ENCODE measurements around the gene NEIL1. TPM values are rescaled to one million over a fixed set of nuclear protein-coding genes. Genes with fewer than 3 reads are reported as not detected.
"Not testable (repeated sequence)": the region's sequence is repeated elsewhere in the genome, so short reads cannot be mapped to it uniquely, and the experiment has no call there.

The NEIL1 gene
- 10 to 100 TPM; 11.6 to 56.7 TPM for total RNA-seq

- Mint-ChIP-seq H3K27ac (peak within 1 kb of the TSS; percentile 87), H3K4me1 (peaks cover 21% of the 10 kb centered on the region)
These were observed at the start of gene NEIL1 for GRCh38 chr15:75346796-75347221. Gene NEIL1 (plus strand): TSS chr15:75347039. CDS start chr15:75348906, 1,867 bp downstream.

GRCh38 chr15:75298541-75299310 is 48.1 kb upstream of the NEIL1 start:
- ATAC-seq (replicated peaks): peak; percentile 97
- H3K4me3 Mint-ChIP-seq; H3K9me3 Mint-ChIP-seq; H3K27ac Mint-ChIP-seq; H3K4me1 Mint-ChIP-seq; H3K36me3 Mint-ChIP-seq (ENCODE audit: low read depth); H3K27me3 Mint-ChIP-seq: not testable (repeated sequence)

More at GRCh38 chr15:75346796-75347221, at the start of gene NEIL1:
- H3K4me3 Mint-ChIP-seq: peak within 1 kb of the TSS; percentile 90
- no peak for ATAC-seq (replicated peaks)
- peaks cover 12% of the 10 kb centered on the region for H3K36me3 Mint-ChIP-seq (ENCODE audit: low read depth)
- peaks cover 7% of the 10 kb centered on the region for H3K9me3 Mint-ChIP-seq
- no peaks in the 10 kb centered on the region for H3K27me3 Mint-ChIP-seq

GRCh38 chr15:75299311-75299688 is 47.5 kb upstream of the NEIL1 start:
- not testable (repeated sequence) for H3K27ac Mint-ChIP-seq
- peaks cover 12% of the 10 kb centered on the region for H3K27me3 Mint-ChIP-seq

GRCh38 chr15:75300026-75300425 is 46.8 kb upstream of the NEIL1 start:
- peaks cover 18% of the 10 kb centered on the region for H3K27me3 Mint-ChIP-seq
- H3K4me3 Mint-ChIP-seq; H3K9me3 Mint-ChIP-seq; ATAC-seq (replicated peaks); H3K36me3 Mint-ChIP-seq (ENCODE audit: low read depth); H3K27ac Mint-ChIP-seq; H3K4me1 Mint-ChIP-seq: not testable (repeated sequence)

More at GRCh38 chr15:75299311-75299688, 47.5 kb upstream of the NEIL1 start:
- not testable (repeated sequence) for H3K9me3 Mint-ChIP-seq; H3K4me1 Mint-ChIP-seq; H3K36me3 Mint-ChIP-seq (ENCODE audit: low read depth); H3K4me3 Mint-ChIP-seq
- peak; percentile 95 for ATAC-seq (replicated peaks)

GRCh38 chr15:75302318-75302717 is 44.5 kb upstream of the NEIL1 start:
- ATAC-seq (replicated peaks): no peak
- Mint-ChIP-seq H3K27ac (no peak overlapping the region), H3K9me3 (no peaks in the 10 kb centered on the region), H3K4me1 (no peaks in the 10 kb centered on the region), H3K4me3 (no peak overlapping the region), H3K27me3 (peaks cover 30% of the 10 kb centered on the region), H3K36me3 (ENCODE audit: low read depth) (no peaks in the 10 kb centered on the region)

GRCh38 chr15:75302753-75303152 is 44.1 kb upstream of the NEIL1 start:
- H3K27me3 Mint-ChIP-seq: peaks cover 33% of the 10 kb centered on the region
- H3K4me3 Mint-ChIP-seq; H3K9me3 Mint-ChIP-seq; H3K27ac Mint-ChIP-seq; ATAC-seq (replicated peaks); H3K4me1 Mint-ChIP-seq; H3K36me3 Mint-ChIP-seq (ENCODE audit: low read depth): not testable (repeated sequence)

GRCh38 chr15:75306188-75306587 is 40.7 kb upstream of the NEIL1 start:
- Mint-ChIP-seq H3K27ac (no peak overlapping the region), H3K4me3 (no peak overlapping the region), H3K27me3 (peaks cover 45% of the 10 kb centered on the region), H3K36me3 (ENCODE audit: low read depth) (no peaks in the 10 kb centered on the region), H3K9me3 (no peaks in the 10 kb centered on the region), H3K4me1 (no peaks in the 10 kb centered on the region)
- no peak for ATAC-seq (replicated peaks)

GRCh38 chr15:75307778-75308390 is 39.0 kb upstream of the NEIL1 start:
- no peak for ATAC-seq (replicated peaks)
- H3K27me3 Mint-ChIP-seq: peaks cover 47% of the 10 kb centered on the region
- H3K36me3 Mint-ChIP-seq (ENCODE audit: low read depth): no peaks in the 10 kb centered on the region
- no peak overlapping the region for H3K4me3 Mint-ChIP-seq
- no peaks in the 10 kb centered on the region for H3K4me1 Mint-ChIP-seq
- H3K27ac Mint-ChIP-seq: no peak overlapping the region
- no peaks in the 10 kb centered on the region for H3K9me3 Mint-ChIP-seq

- no peaks in the 10 kb centered on the region for H3K36me3 Mint-ChIP-seq (ENCODE audit: low read depth)
- H3K9me3 Mint-ChIP-seq: no peaks in the 10 kb centered on the region
- no peaks in the 10 kb centered on the region for H3K4me1 Mint-ChIP-seq
- no peak overlapping the region for H3K4me3 Mint-ChIP-seq
- no peak for ATAC-seq (replicated peaks)
- H3K27ac Mint-ChIP-seq: no peak overlapping the region
- H3K27me3 Mint-ChIP-seq: peaks cover 34% of the 10 kb centered on the region
These were observed 37.1 kb upstream of the NEIL1 start for GRCh38 chr15:75309711-75310110.

GRCh38 chr15:75312548-75312947 is 34.3 kb upstream of the NEIL1 start:
- H3K4me1 Mint-ChIP-seq; ATAC-seq (replicated peaks); H3K9me3 Mint-ChIP-seq; H3K36me3 Mint-ChIP-seq (ENCODE audit: low read depth); H3K27ac Mint-ChIP-seq: not testable (repeated sequence)
- Mint-ChIP-seq H3K27me3 (peaks cover 19% of the 10 kb centered on the region), H3K4me3 (peak overlapping the region; percentile 4)

- H3K27ac Mint-ChIP-seq: no peak overlapping the region
These were observed 33.6 kb upstream of the NEIL1 start for GRCh38 chr15:75313116-75313845.

GRCh38 chr15:75314552-75315290 is 32.1 kb upstream of the NEIL1 start:
- Mint-ChIP-seq H3K4me3 (no peak overlapping the region), H3K4me1 (no peaks in the 10 kb centered on the region), H3K9me3 (no peaks in the 10 kb centered on the region), H3K36me3 (ENCODE audit: low read depth) (no peaks in the 10 kb centered on the region), H3K27me3 (peaks cover 10% of the 10 kb centered on the region), H3K27ac (no peak overlapping the region)
- ATAC-seq (replicated peaks): no peak

More at GRCh38 chr15:75313116-75313845, 33.6 kb upstream of the NEIL1 start:
- H3K4me1 Mint-ChIP-seq: no peaks in the 10 kb centered on the region
- no peaks in the 10 kb centered on the region for H3K9me3 Mint-ChIP-seq
- no peaks in the 10 kb centered on the region for H3K36me3 Mint-ChIP-seq (ENCODE audit: low read depth)
- peaks cover 14% of the 10 kb centered on the region for H3K27me3 Mint-ChIP-seq
- ATAC-seq (replicated peaks): peak; percentile 90
- H3K4me3 Mint-ChIP-seq: peak overlapping the region; percentile 4

- not testable (repeated sequence) for H3K36me3 Mint-ChIP-seq (ENCODE audit: low read depth); H3K4me3 Mint-ChIP-seq; ATAC-seq (replicated peaks); H3K9me3 Mint-ChIP-seq; H3K27ac Mint-ChIP-seq; H3K27me3 Mint-ChIP-seq; H3K4me1 Mint-ChIP-seq
These were observed 27.5 kb upstream of the NEIL1 start for GRCh38 chr15:75319231-75319897.

GRCh38 chr15:75321711-75322110 is 25.1 kb upstream of the NEIL1 start:
- no peaks in the 10 kb centered on the region for H3K9me3 Mint-ChIP-seq
- H3K4me1 Mint-ChIP-seq: no peaks in the 10 kb centered on the region
- H3K36me3 Mint-ChIP-seq (ENCODE audit: low read depth): no peaks in the 10 kb centered on the region
- H3K27ac Mint-ChIP-seq: no peak overlapping the region
- ATAC-seq (replicated peaks): no peak
- H3K4me3 Mint-ChIP-seq: no peak overlapping the region
- peaks cover 3% of the 10 kb centered on the region for H3K27me3 Mint-ChIP-seq
